ENCODE data around the gene RNU5D-1.

- TF ChIP-seq HOMEZ (CRISPR knock-in tag; IDR thresholded peaks at IDR 0.05; ENCODE audit: low read depth) (no peak), ZBTB33 (CRISPR knock-in tag; IDR thresholded peaks at IDR 0.05) (no peak), ZBTB21 (CRISPR knock-in tag; IDR thresholded peaks at IDR 0.05) (no peak), SNRNP70 (IDR thresholded peaks at IDR 0.05; ENCODE audit: low read depth, low read length) (no peak), FOXA1 (IDR thresholded peaks at IDR 0.05) (no peak), FOXA1 (CRISPR knock-in tag; IDR thresholded peaks at IDR 0.05) (no peak), SP4 (CRISPR knock-in tag; IDR thresholded peaks at IDR 0.05) (no peak), ZNF678 (CRISPR knock-in tag; IDR thresholded peaks at IDR 0.05) (no peak)
- TF ChIP-seq, protein P1, sequence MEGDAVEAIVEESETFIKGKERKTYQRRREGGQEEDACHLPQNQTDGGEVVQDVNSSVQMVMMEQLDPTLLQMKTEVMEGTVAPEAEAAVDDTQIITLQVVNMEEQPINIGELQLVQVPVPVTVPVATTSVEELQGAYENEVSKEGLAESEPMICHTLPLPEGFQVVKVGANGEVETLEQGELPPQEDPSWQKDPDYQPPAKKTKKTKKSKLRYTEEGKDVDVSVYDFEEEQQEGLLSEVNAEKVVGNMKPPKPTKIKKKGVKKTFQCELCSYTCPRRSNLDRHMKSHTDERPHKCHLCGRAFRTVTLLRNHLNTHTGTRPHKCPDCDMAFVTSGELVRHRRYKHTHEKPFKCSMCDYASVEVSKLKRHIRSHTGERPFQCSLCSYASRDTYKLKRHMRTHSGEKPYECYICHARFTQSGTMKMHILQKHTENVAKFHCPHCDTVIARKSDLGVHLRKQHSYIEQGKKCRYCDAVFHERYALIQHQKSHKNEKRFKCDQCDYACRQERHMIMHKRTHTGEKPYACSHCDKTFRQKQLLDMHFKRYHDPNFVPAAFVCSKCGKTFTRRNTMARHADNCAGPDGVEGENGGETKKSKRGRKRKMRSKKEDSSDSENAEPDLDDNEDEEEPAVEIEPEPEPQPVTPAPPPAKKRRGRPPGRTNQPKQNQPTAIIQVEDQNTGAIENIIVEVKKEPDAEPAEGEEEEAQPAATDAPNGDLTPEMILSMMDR (CRISPR knock-in tag; IDR thresholded peaks at IDR 0.05) = no peak
Measured at GRCh38 chr1:44723064-44723463, 7.9 kb downstream of the RNU5D-1 start.

Data from HepG2 (cell line).